Measurements from ENCODE around the gene UBE2J1.

DNA sequence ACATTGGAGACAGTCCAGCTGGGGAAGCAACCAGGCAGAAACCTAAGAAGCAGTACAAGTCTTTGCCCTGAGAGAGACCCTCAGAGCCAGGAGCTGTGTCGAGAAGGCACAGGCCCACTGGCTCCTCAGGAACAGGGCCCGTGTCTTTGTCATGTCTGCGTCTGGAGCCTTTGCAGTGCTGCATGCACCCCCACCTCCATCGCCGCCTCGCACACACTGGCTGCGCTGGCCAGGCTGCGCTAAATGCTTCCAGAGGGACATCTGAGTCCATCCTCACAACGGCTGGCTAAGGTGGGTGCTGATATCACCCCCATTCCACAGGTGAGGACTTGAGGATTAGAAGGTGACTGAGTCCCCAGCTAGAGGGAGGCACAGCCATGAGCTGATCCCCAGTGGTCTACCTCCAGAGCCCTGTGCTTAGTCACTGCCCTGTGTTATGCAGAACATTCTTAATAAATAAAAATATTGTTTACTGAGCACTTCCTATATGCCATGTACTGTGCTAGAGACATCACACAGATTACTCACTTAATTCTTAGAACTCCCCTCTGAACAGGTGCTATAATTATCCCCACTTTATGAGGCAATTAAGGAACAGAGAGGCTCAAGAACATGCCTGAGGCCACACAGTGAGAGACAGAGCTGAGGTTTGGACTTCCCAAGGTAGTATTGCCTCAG, 65.0 kb downstream of the UBE2J1 start:
- TF ChIP-seq, protein P1, sequence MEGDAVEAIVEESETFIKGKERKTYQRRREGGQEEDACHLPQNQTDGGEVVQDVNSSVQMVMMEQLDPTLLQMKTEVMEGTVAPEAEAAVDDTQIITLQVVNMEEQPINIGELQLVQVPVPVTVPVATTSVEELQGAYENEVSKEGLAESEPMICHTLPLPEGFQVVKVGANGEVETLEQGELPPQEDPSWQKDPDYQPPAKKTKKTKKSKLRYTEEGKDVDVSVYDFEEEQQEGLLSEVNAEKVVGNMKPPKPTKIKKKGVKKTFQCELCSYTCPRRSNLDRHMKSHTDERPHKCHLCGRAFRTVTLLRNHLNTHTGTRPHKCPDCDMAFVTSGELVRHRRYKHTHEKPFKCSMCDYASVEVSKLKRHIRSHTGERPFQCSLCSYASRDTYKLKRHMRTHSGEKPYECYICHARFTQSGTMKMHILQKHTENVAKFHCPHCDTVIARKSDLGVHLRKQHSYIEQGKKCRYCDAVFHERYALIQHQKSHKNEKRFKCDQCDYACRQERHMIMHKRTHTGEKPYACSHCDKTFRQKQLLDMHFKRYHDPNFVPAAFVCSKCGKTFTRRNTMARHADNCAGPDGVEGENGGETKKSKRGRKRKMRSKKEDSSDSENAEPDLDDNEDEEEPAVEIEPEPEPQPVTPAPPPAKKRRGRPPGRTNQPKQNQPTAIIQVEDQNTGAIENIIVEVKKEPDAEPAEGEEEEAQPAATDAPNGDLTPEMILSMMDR (conservative IDR thresholded peaks at IDR 0.05): no peak
- TF ChIP-seq EZH2 (IDR thresholded peaks at IDR 0.05; ENCODE audit: low read depth): no peak

Data from PC-9 (cell line).